ENCODE results near the gene STXBP5.

DNA sequence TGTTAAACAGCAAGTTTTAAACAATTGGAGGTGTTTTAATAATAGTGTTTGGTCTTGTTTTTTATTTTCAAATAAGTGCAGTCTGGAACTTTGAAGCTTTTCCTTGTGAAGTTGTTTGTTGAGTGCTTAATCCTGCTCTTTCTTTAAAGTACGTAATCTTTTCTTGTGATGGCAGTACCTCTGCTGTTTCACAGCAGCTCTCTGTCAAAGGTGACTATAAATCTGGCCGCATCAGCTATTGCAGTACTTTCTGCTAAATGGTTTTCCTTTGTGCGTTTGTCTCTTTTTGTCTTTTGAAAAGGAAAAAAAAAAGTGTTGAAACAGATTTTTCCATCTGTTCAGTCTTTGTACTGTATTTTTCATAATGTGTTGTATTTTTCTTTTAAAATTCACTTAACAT, 12.7 kb downstream of the STXBP5 start:
- TF ChIP-seq ZNF274 (IDR thresholded peaks at IDR 0.05; ENCODE audit: low read depth, low read length), result no peak
- TF ChIP-seq YY1 (IDR thresholded peaks at IDR 0.05; ENCODE audit: insufficient read depth, insufficient read length), result no peak
